NAMALWA (cell line): Measurements from ENCODE around the gene CAPN10.

Experiments used
- DNase-seq: peaks from one replicate; pipeline ENCODE4 v3.0.0-alpha.2; 2015; ENCODE audit warnings: low spot score

Gene CAPN10

DNA sequence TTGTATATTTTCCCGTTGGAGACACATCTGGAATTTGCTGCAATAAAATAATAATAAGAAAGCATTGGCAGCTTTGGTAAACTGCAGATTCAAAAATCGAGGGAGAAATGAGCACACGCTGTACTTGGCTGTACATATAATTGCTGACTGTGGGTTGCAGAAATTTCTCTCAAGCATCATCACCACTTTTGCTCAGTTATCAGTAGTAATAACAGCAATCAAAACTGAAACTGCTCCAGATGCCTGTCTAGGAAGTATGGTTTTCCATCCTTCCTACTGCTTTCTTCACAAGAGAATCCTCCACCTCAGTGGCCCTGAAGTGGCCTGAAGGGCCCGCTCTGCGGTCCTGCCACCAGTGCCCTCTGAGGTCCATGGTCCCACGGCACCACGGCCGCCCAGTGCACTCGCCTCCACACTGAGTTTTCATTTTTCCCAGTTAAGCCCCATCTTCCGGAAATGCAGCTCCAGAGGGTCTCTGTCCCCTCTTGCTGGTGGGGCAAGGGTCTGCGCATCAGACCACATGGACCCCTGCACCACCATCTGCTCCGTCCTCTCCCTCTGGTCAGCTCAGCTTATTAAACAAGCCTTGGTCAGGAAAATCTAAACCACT is 22.5 kb upstream of the CAPN10 start:
- no peak for DNase-seq

- peak; percentile 26 for DNase-seq
Measured at GRCh38 chr2:240564561-240565332, 21.8 kb upstream of the CAPN10 start.

DNA sequence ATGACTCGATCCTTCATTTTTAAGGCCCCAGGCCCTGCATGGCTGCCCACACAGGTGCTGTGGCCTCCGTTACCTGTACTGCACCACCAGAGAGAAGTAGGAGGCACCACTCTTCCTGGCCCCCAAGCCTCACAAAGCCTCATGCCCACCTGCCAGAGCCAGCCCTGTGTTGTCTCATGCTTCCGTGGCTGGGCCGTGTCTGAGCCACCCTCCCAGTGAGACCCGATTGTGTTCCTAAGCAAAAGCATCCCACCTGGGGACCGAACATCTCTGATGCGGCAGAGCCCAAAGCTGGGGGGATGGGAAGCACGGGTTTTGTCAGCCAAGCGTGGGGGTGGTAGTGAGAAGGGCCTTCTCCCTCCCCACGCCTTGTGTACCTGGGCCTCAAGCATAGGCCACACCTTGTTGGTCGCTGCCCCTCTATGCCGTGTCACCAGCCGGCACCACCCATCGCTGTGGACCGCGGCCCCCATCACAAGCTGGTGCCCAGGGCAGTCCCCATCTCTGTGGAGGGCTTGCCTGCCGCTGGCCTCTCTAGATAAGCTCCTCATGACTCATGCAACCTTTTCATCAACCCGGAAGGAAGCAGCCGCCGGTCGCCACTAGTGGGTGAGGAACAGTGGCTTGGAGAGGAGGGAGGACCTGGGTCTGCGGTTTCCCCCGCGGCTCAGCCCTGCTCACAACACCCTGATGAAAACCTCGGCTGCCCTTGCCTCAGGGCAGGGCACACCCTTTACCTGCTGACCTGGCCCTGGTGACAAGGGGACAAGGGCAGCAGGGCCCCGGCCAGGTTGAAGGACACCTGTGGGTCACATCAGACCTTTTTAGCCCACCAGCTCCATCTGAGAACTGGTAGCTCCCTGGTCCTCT is 21.0 kb upstream of the CAPN10 start:
- DNase-seq, result peak; percentile 73

- peak; percentile 85 for DNase-seq
Measured at GRCh38 chr2:240566203-240567136, 20.1 kb upstream of the CAPN10 start.

DNA sequence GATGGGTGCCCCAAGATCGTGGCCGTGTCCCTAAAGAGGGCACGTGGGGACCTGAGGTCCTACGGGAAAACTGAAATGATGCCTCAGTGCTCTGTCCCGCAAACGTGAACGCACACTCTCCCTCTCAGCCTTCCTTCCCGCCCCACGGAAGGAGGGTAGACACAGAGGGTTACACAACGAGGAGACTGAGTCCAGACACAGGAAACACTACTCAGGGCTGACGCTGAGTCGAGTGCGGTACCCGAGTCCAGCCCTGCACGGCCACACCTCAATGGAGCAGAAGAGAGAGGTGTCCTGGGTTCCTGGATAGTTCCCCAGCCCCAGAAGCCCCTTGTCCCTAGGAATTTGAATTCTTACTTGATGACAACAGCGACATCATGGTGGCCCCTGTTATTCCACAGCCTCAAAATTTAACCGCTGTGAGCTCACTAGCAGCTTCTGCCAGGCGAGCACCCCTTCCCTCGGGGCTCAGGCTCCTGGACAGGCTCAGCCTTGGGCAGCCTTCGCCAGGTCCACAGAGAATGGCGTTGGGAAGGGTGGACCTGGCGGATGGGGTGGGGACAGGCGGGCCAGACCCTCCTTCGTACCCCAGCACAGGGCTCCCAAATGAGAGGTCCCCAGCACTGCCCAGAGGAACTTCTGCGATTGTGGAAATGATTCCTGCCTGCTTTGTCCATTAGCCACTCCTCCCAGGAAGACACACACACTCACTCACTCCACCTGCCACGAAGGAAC is 19.2 kb upstream of the CAPN10 start:
- DNase-seq, result no peak

GRCh38 chr2:240567872-240568677 is 18.5 kb upstream of the CAPN10 start, which contains the start of gene RNPEPL1:
TSS of gene RNPEPL1 (plus strand) at chr2:240568484. CDS start at chr2:240568587, 103 bp downstream.
- DNase-seq, result peak; percentile 66

DNA sequence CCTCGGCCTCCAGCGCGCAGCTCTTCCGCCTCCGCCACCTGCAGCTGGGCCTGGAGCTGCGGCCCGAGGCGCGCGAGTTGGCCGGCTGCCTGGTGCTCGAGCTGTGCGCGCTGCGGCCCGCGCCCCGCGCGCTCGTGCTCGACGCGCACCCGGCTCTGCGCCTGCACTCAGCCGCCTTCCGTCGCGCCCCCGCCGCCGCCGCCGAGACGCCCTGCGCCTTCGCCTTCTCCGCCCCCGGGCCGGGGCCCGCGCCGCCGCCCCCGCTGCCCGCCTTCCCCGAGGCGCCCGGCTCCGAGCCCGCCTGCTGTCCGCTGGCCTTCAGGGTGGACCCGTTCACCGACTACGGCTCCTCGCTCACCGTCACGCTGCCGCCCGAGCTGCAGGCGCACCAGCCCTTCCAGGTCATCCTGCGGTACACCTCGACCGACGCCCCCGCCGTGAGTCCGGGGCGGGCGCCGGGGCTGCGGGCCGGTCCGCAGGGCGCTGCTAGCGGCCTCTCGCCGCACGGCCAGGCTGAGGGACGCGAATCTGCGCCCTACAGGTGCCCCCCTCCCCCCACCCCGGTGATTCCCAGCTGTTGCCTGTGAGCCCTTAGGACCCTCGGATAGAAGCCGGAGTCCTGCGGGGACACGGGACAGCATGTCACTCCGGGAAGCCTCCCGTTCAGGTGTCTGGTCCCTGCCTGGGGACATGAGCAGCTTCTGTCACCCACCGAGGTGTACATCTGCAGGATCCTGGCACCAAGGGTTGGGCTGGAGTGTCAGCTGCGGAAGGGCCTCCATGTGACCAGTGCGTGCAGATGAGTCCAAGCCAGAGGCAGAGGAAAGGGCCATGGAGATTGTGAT is 17.6 kb upstream of the CAPN10 start:
- DNase-seq, result peak; percentile 64

DNA sequence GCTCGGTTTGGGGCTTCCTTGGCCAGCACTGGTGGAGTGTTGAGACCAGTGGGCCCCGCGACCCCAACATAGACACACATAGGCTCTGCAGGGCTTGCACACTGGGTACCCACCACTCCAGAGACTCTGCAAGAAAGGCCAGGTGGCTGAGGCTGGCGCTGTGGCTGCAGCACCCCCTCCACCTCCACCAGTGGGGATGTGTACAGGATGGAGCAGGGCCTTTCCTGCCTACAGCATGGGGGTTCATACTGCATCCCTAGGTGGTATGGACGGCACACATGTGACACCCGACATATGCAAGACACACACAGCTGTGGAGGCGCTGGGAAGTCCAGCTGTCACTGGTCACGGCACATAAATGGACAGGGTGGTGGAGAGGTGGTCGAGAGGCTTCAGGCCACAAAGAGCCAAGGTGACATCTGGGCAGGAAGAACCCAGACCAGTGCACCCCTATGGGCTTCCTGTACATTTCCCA is 17.0 kb upstream of the CAPN10 start:
- DNase-seq, result peak; percentile 13

- no peak for DNase-seq
Measured at GRCh38 chr2:240569998-240570530, 16.5 kb upstream of the CAPN10 start.

DNA sequence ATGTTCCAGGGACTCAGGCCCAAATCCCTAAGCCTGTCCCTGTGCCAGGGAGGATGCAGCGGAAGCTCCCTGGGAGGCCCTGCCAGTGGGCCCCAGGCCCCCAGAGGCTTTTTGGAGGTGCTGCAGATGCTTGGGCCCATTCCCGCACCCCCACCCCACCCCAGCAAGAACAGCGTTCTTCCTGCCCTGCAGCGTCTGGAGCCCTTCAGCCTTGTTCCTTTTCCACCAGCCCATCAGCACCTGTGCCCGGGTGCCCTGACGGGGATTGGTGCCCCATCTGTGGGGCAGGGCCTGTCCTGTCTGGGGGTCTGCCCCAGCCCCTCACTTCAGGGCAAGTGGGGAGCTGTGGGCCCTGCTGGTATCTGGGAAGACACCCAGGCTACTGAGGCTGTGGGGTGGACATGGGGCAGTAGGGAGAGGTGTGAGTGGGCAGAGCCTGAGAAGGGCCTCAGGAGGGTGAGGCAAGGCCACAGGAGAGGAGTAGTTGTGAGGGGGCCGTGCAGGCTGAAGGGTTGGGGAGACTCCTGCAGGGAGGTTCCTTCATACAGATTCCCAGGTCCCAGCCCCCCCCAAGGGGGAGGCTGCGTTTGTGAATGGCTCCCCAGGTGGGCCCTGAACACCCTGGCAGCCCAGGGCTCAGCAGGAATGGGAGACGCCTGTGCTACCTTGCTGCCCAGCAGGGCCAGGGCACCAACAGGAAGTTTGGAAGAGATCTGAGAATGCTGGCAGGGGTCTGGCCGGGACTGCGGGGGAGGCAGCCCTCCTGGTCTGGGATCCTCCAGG is 15.8 kb upstream of the CAPN10 start:
- no peak for DNase-seq

DNA sequence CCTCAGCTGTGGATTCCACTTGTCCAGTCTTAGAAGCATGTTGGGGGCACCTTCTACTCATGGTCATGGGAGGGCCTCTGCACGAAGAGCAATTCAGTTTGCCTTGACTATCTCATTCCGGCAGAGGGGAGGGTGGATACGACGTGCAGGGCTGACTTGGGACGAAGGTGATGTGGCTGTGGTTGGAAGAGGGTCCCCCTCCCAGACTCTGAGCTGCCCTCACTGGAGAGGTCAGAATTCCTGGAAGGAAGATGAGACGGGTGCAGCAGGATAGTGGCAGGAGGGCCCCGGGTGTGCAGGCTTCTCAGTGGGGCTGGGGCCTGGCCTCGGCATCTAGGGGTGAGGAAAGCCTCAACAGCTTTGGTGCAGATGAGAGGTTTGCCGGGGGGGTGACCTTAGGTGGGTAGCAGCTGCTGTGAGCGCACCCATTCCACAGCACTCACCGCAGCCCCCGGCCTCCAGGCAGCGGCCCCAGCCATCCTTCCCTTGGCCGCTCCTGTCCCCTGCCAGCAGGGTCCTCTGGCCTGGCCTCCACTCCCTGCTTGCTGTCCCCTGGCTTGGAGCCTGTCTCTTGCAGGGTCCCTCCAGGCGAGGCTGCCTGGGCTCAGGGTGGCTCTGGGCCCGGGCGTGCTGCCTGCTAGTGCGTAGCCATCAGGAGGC is 15.1 kb upstream of the CAPN10 start:
- DNase-seq, result no peak

DNA sequence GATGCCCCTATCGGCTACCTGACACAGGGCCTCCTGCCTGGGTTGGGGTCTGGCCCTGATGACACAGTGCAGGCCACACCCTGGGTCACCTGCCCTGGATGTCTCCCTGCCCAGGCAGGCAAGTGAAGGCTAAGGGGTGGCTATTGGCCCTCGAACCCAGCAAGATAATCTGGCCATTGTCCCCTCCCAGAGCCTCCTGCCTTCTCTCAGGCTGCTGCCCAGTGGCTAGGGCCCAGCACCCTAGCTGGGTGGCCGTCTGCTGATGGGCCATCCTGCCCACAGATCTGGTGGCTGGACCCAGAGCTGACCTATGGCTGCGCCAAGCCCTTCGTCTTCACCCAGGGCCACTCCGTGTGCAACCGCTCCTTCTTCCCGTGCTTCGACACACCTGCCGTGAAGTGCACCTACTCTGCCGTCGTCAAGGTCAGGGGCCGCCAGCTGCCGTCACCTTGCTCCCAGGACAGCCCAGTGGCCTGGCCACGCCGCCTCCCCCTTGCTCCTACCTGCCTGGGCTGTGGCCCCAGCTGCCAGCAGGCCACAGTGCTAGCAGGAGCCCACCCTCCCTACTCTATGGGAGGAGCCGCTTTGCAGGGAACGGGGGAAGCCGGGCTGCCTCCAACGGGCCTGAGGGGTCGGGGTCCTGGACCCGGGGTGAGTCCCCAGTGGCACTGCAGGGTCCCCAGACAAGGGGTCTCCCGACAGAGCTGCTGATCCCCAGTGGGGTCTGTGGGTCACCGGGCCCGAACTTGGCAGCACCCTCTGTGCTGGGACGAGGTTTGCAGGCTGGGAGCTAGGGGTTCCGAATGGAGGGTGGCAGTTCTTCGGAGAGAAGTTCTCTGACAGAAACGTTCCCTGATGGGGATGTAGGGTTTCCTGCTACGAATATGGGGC is 14.1 kb upstream of the CAPN10 start:
- no peak for DNase-seq

DNA sequence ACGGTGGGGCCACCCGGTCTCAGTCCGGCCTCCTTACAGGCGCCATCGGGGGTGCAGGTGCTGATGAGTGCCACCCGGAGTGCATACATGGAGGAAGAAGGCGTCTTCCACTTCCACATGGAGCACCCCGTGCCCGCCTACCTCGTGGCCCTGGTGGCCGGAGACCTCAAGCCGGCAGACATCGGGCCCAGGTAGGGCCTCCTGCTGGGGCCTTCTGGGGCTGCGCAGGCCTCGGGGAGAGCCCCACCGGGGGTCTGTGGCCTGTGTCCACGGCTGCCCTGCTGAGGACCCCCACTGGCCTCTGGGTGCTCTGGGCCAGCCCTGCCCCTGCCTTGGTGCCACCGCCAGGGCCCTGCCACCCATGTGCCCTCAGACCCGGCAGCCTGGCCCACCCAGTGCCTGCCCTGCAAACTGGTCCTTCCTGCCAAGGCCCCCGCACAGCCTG is 13.4 kb upstream of the CAPN10 start:
- no peak for DNase-seq

GRCh38 chr2:240573516-240574385 is 12.8 kb upstream of the CAPN10 start:
- no peak for DNase-seq
